Measurements from ENCODE around the gene PTPN6. TPM values are rescaled to one million over a fixed set of nuclear protein-coding genes. Genes with fewer than 3 reads are reported as not detected.

The PTPN6 gene
- polyA plus RNA-seq, 1 donor, result 34.6 TPM

- Histone ChIP-seq H3K4me1 (ENCODE audit: control insufficient read depth, insufficient read depth, low read length) (peaks cover 53% of the 10 kb centered on the region), H3K36me3 (ENCODE audit: control insufficient read depth, insufficient read depth, low read length) (peaks cover 38% of the 10 kb centered on the region), H3K27me3 (ENCODE audit: control insufficient read depth, insufficient read depth, low read length) (no peaks in the 10 kb centered on the region), H3K4me3 (ENCODE audit: low read length) (peak overlapping the region; percentile 98), H3K27ac (ENCODE audit: low read length) (peak overlapping the region; percentile 89), H3K9me3 (ENCODE audit: control insufficient read depth, low read depth, low read length) (no peaks in the 10 kb centered on the region)
- WGBS (ENCODE audit: insufficient coverage, low lambda C conversion rate), result no CpG with 5 or more reads among the region's 32 CpGs
- peak; percentile 92 to 97 for DNase-seq
Observed at GRCh38 chr12:6963016-6963731, 12.0 kb downstream of the PTPN6 start.

- 40% methylated on average over 1 of the region's 17 CpGs for WGBS (ENCODE audit: insufficient coverage, low lambda C conversion rate)
- Histone ChIP-seq H3K9me3 (ENCODE audit: control insufficient read depth, low read depth, low read length) (no peaks in the 10 kb centered on the region), H3K4me3 (ENCODE audit: low read length) (peak overlapping the region; percentile 98), H3K36me3 (ENCODE audit: control insufficient read depth, insufficient read depth, low read length) (peaks cover 43% of the 10 kb centered on the region), H3K27ac (ENCODE audit: low read length) (peak overlapping the region; percentile 89), H3K27me3 (ENCODE audit: control insufficient read depth, insufficient read depth, low read length) (no peaks in the 10 kb centered on the region), H3K4me1 (ENCODE audit: control insufficient read depth, insufficient read depth, low read length) (peaks cover 61% of the 10 kb centered on the region)
- DNase-seq, result peak in 1 of 2 donors; percentile 71
Observed at GRCh38 chr12:6963791-6964413, 12.7 kb downstream of the PTPN6 start.

- H3K27me3 ChIP-seq (ENCODE audit: control insufficient read depth, insufficient read depth, low read length), result no peaks in the 10 kb centered on the region
- H3K4me1 ChIP-seq (ENCODE audit: control insufficient read depth, insufficient read depth, low read length), result peaks cover 65% of the 10 kb centered on the region
- no CpG with 5 or more reads among the region's 8 CpGs for WGBS (ENCODE audit: insufficient coverage, low lambda C conversion rate)
- peak overlapping the region; percentile 98 for H3K4me3 ChIP-seq (ENCODE audit: low read length)
- H3K36me3 ChIP-seq (ENCODE audit: control insufficient read depth, insufficient read depth, low read length), result peaks cover 46% of the 10 kb centered on the region
- no peak for DNase-seq
- H3K9me3 ChIP-seq (ENCODE audit: control insufficient read depth, low read depth, low read length), result no peaks in the 10 kb centered on the region
- peak overlapping the region; percentile 89 for H3K27ac ChIP-seq (ENCODE audit: low read length)
Observed at GRCh38 chr12:6964605-6965025, 13.5 kb downstream of the PTPN6 start.

- WGBS (ENCODE audit: insufficient coverage, low lambda C conversion rate), result no CpG with 5 or more reads among the region's 12 CpGs
- H3K4me3 ChIP-seq (ENCODE audit: low read length), result peak overlapping the region; percentile 98
- H3K27me3 ChIP-seq (ENCODE audit: control insufficient read depth, insufficient read depth, low read length), result no peaks in the 10 kb centered on the region
- H3K36me3 ChIP-seq (ENCODE audit: control insufficient read depth, insufficient read depth, low read length), result peaks cover 46% of the 10 kb centered on the region
- peak; percentile 96 to 97 for DNase-seq
- no peaks in the 10 kb centered on the region for H3K9me3 ChIP-seq (ENCODE audit: control insufficient read depth, low read depth, low read length)
- H3K4me1 ChIP-seq (ENCODE audit: control insufficient read depth, insufficient read depth, low read length), result peaks cover 65% of the 10 kb centered on the region
- peak overlapping the region; percentile 89 for H3K27ac ChIP-seq (ENCODE audit: low read length)
Observed at GRCh38 chr12:6965026-6965661, 14.0 kb downstream of the PTPN6 start.

- Histone ChIP-seq H3K4me1 (ENCODE audit: control insufficient read depth, insufficient read depth, low read length) (peaks cover 61% of the 10 kb centered on the region), H3K27ac (ENCODE audit: low read length) (peak overlapping the region; percentile 89), H3K4me3 (ENCODE audit: low read length) (no peak overlapping the region), H3K9me3 (ENCODE audit: control insufficient read depth, low read depth, low read length) (no peaks in the 10 kb centered on the region), H3K27me3 (ENCODE audit: control insufficient read depth, insufficient read depth, low read length) (no peaks in the 10 kb centered on the region), H3K36me3 (ENCODE audit: control insufficient read depth, insufficient read depth, low read length) (peaks cover 46% of the 10 kb centered on the region)
- no peak for DNase-seq
- WGBS (ENCODE audit: insufficient coverage, low lambda C conversion rate), result no CpG with 5 or more reads among the region's 4 CpGs
Observed at GRCh38 chr12:6965714-6966113, 14.6 kb downstream of the PTPN6 start.

GRCh38 chr12:6966351-6966750 lies 15.2 kb downstream of the PTPN6 start:
- peak overlapping the region; percentile 89 for H3K27ac ChIP-seq (ENCODE audit: low read length)
- peaks cover 55% of the 10 kb centered on the region for H3K4me1 ChIP-seq (ENCODE audit: control insufficient read depth, insufficient read depth, low read length)

GRCh38 chr12:6967651-6968100 lies 16.5 kb downstream of the PTPN6 start:
- no peak for DNase-seq
- Histone ChIP-seq H3K27ac (ENCODE audit: low read length) (peak overlapping the region; percentile 39), H3K27me3 (ENCODE audit: control insufficient read depth, insufficient read depth, low read length) (no peaks in the 10 kb centered on the region), H3K36me3 (ENCODE audit: control insufficient read depth, insufficient read depth, low read length) (peaks cover 46% of the 10 kb centered on the region), H3K4me3 (ENCODE audit: low read length) (no peak overlapping the region), H3K9me3 (ENCODE audit: control insufficient read depth, low read depth, low read length) (no peaks in the 10 kb centered on the region), H3K4me1 (ENCODE audit: control insufficient read depth, insufficient read depth, low read length) (peaks cover 48% of the 10 kb centered on the region)
- no CpG with 5 or more reads among the region's 10 CpGs for WGBS (ENCODE audit: insufficient coverage, low lambda C conversion rate)

More at GRCh38 chr12:6966351-6966750, 15.2 kb downstream of the PTPN6 start:
- peaks cover 46% of the 10 kb centered on the region for H3K36me3 ChIP-seq (ENCODE audit: control insufficient read depth, insufficient read depth, low read length)
- no peaks in the 10 kb centered on the region for H3K9me3 ChIP-seq (ENCODE audit: control insufficient read depth, low read depth, low read length)
- no peak overlapping the region for H3K4me3 ChIP-seq (ENCODE audit: low read length)
- H3K27me3 ChIP-seq (ENCODE audit: control insufficient read depth, insufficient read depth, low read length), result no peaks in the 10 kb centered on the region
- WGBS (ENCODE audit: insufficient coverage, low lambda C conversion rate), result no CpG with 5 or more reads among the region's 7 CpGs
- no peak for DNase-seq

- H3K27ac ChIP-seq (ENCODE audit: low read length), result no peak overlapping the region
- WGBS (ENCODE audit: insufficient coverage, low lambda C conversion rate), result no CpG with 5 or more reads among the region's 9 CpGs
- no peaks in the 10 kb centered on the region for H3K9me3 ChIP-seq (ENCODE audit: control insufficient read depth, low read depth, low read length)
- H3K4me3 ChIP-seq (ENCODE audit: low read length), result no peak overlapping the region
- peaks cover 48% of the 10 kb centered on the region for H3K4me1 ChIP-seq (ENCODE audit: control insufficient read depth, insufficient read depth, low read length)
- no peaks in the 10 kb centered on the region for H3K27me3 ChIP-seq (ENCODE audit: control insufficient read depth, insufficient read depth, low read length)
- no peak for DNase-seq
- H3K36me3 ChIP-seq (ENCODE audit: control insufficient read depth, insufficient read depth, low read length), result peaks cover 46% of the 10 kb centered on the region
Observed at GRCh38 chr12:6968426-6968825, 17.3 kb downstream of the PTPN6 start.

- Histone ChIP-seq H3K4me3 (ENCODE audit: low read length) (peak overlapping the region; percentile 96), H3K9me3 (ENCODE audit: control insufficient read depth, low read depth, low read length) (no peaks in the 10 kb centered on the region), H3K4me1 (ENCODE audit: control insufficient read depth, insufficient read depth, low read length) (peaks cover 41% of the 10 kb centered on the region), H3K27ac (ENCODE audit: low read length) (peak overlapping the region; percentile 77), H3K27me3 (ENCODE audit: control insufficient read depth, insufficient read depth, low read length) (no peaks in the 10 kb centered on the region), H3K36me3 (ENCODE audit: control insufficient read depth, insufficient read depth, low read length) (peaks cover 53% of the 10 kb centered on the region)
- DNase-seq, result no peak
- WGBS (ENCODE audit: insufficient coverage, low lambda C conversion rate), result no CpG with 5 or more reads among the region's 31 CpGs
Observed at GRCh38 chr12:6970096-6970527, 19.0 kb downstream of the PTPN6 start.

- Histone ChIP-seq H3K4me1 (ENCODE audit: control insufficient read depth, insufficient read depth, low read length) (peaks cover 8% of the 10 kb centered on the region), H3K4me3 (ENCODE audit: low read length) (no peak overlapping the region), H3K36me3 (ENCODE audit: control insufficient read depth, insufficient read depth, low read length) (peaks cover 56% of the 10 kb centered on the region), H3K9me3 (ENCODE audit: control insufficient read depth, low read depth, low read length) (no peaks in the 10 kb centered on the region), H3K27me3 (ENCODE audit: control insufficient read depth, insufficient read depth, low read length) (no peaks in the 10 kb centered on the region), H3K27ac (ENCODE audit: low read length) (no peak overlapping the region)
- DNase-seq, result no peak
- no CpG with 5 or more reads among the region's 6 CpGs for WGBS (ENCODE audit: insufficient coverage, low lambda C conversion rate)
Observed at GRCh38 chr12:6974180-6974579, 23.0 kb downstream of the PTPN6 start.

All from large intestine (tissue), 3 donors.